ENCODE results near the gene SAMD13.

- TF ChIP-seq PKNOX1 (IDR thresholded peaks at IDR 0.05), result no peak
- no peak for TF ChIP-seq SUZ12 (IDR thresholded peaks at IDR 0.05)
- TF ChIP-seq FOXM1 (IDR thresholded peaks at IDR 0.05; ENCODE audit: borderline replicate concordance), result no peak
- no peak for TF ChIP-seq SP1 (IDR thresholded peaks at IDR 0.05)
- no peak for TF ChIP-seq CTBP1 (IDR thresholded peaks at IDR 0.05; ENCODE audit: borderline replicate concordance)
- TF ChIP-seq ELF4 (IDR thresholded peaks at IDR 0.05), result no peak
- no peak for TF ChIP-seq ZNF384 (IDR thresholded peaks at IDR 0.05)
- TF ChIP-seq NFRKB (IDR thresholded peaks at IDR 0.05), result no peak
- TF ChIP-seq ARNT (IDR thresholded peaks at IDR 0.05), result no peak
These were observed 58.8 kb downstream of the SAMD13 start for GRCh38 chr1:84360316-84360715.
